Smooth muscle cell of bladder (primary cell): ENCODE measurements around the gene TMEM9. TPM values are rescaled to one million over a fixed set of nuclear protein-coding genes. Genes with fewer than 3 reads are reported as not detected.

Experiments
- total RNA-seq: library from RNA; depleted of rRNA; stranded (reverse); fragments of >200 nt; gene quantifications from 2 replicates; pipeline ENCODE4 v1.2.3, GENCODE V29; 2014

The TMEM9 gene
- 103 and 129 TPM in 2 replicates for total RNA-seq

GRCh38 chr1:201154389-201155165 is at the start of gene TMEM9:
TSS of gene TMEM9 (minus strand) at chr1:201154474. CDS start at chr1:201153923, 551 bp downstream.

GRCh38 chr1:201190624-201191051 is 36.4 kb upstream of the TMEM9 start, which contains the start of gene IGFN1:
TSS of gene IGFN1 (plus strand) at chr1:201190824. CDS start at chr1:201193294, 2,470 bp downstream.

DNA sequence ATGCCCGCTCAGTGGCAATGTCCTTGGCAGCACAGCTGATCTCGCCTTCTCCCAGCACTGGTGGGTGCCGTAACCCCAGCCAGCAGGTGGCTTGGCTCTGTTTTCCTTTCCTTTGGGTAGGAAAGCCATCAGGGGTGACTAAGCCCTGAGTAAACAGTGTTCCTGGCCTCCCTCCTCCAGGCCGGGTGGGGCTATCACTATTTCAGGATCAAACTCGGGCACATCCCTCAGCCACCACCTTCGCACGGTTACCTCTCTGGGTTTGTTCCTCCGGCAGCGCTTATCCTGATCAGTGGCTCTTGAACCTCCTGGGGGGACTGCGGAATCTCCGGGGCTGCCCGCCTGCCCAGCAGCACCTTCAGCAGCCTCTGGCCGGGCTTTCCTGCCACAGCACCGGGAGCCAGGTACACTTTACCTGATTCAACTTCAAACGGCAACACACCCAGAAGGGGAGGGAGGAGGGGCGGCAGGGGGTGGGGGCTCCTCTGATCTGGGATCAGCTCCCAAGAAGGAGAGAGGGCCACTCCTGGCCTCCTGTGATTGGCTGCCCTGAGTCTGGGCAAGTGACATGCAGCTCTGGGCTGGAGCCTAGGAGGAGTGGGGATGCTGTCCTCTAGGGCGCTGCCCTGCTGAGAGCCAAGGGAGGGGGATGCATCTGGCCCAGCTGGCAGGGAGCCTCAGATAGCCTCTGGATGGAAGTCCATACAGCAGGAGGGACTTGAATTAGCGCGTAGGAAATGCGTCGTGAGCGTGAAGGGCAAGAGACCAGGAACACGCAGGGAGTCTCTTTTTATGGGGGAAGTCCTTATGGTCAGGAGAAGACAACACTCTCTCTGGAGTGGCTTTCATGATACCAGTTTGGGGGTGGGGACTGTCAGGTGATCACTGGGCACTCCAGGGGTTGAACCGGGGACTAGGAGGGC is 27.2 kb downstream of the TMEM9 start, which contains the start of gene ASCL5:
TSS of gene ASCL5 (minus strand) at position 353 of the 923 bp plus-strand sequence. CDS start 11,812 bp downstream, outside the sequence.

DNA sequence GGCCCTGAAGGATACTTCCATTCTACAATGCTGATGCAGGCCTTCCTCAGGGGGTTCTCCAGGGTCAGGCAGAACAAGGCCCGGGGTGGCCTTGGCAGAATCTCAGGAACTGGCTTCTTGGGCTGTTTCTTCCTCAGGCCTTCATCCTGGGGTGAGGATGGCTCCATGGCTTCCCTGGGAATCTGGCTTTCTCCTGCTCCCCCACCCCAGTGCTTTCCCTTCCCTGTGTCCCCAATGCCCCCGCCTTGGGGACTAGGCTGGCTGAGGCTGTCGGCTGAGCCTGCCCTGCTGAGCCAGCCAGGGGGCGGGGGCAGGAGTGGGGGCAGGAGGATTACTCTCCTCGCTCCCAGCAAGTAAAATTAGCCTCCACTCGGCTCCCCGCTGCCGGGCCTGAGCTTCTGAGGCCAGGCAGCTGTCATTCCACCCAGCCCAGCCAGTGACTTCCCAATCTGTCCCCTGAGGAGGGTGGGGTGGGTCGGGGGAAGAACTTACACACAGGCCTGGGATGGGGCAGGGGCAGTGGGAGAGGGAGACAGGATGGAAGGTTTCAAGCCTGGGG is 42.0 kb downstream of the TMEM9 start, which contains the start of gene CACNA1S:
TSS of gene CACNA1S (minus strand) at position 254 of the 559 bp plus-strand sequence. CDS start at position 167, 87 bp downstream.

Other genes with a start within 250 kb of the TMEM9 start
- under 0.01 and 0.09 TPM in 2 replicates for gene KIF21B, start 130.8 kb downstream of the TMEM9 start, total RNA-seq
- not detected in 2 replicates for gene CACNA1S, start 42.0 kb downstream of the TMEM9 start, total RNA-seq
- not detected in 2 replicates for gene ASCL5, start 27.3 kb downstream of the TMEM9 start, total RNA-seq
- gene IGFN1, start 36.4 kb upstream of the TMEM9 start, total RNA-seq: under 0.01 and 0.09 TPM in 2 replicates
- under 0.01 TPM in 2 replicates for gene PKP1, start 129.0 kb upstream of the TMEM9 start, total RNA-seq
- under 0.01 and 0.09 TPM in 2 replicates for gene TNNT2, start 223.2 kb upstream of the TMEM9 start, total RNA-seq
- gene LAD1, start 244.8 kb upstream of the TMEM9 start, total RNA-seq: 0.28 TPM in 1 of 2 replicates, not detected in the other